ENCODE results near the gene NSUN3. TPM values are rescaled to one million over a fixed set of nuclear protein-coding genes. Genes with fewer than 3 reads are reported as not detected.

The NSUN3 gene
- polyA plus RNA-seq, 1 donor from 2014 or later, result 8.7 TPM

DNA sequence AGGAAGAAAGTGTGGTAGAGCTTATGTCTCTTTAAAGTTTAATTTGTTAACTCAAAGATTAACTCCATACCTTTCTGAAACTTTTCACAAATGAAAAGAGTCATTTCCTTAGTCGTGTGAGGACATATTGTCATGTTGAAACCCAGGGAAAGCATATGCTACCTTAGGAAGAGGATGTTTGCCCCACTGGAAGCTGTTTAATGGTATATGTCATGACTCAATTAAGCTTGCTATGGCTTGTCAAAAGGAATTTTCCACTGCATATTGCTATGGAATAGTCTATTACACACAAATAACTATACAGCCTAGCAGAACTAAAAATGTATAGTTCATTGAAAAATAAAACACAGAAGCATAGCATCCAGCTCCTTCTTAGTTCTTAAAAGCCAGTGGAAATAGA is 69.9 kb downstream of the NSUN3 start:
- no peak overlapping the region for H3K27ac Mint-ChIP-seq
- peaks cover 8% of the 10 kb centered on the region for H3K36me3 Mint-ChIP-seq
- H3K9me3 Mint-ChIP-seq, result peaks cover 0 to 4% (median 0%) of the 10 kb centered on the region in 3 donors
- H3K4me1 Mint-ChIP-seq, result peaks cover 0 to 2% (median 0%) of the 10 kb centered on the region in 3 donors
- no peaks in the 10 kb centered on the region for H3K27me3 Mint-ChIP-seq
- H3K4me3 Mint-ChIP-seq, result no peak overlapping the region

DNA sequence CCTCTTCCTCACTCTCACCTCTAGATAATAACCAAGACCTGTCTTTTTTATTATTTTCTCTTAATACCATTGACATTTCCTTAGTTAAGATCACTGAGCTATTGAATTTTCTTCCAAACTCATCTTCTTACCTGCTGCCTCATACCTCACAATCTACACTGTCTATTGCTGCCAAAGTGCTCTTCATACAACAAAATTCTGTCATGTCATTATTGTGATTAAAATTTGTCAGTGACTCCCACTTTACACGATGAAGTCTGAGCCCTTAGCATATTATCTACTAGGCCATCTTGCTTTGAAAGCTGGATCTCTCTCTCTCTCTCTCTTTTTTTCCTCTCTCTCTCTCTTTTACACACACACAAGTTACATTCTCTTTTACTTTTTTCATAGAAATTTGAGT is 73.3 kb downstream of the NSUN3 start:
- no peaks in the 10 kb centered on the region for H3K27me3 Mint-ChIP-seq
- H3K9me3 Mint-ChIP-seq, result peaks cover 0 to 4% (median 0%) of the 10 kb centered on the region in 3 donors
- peaks cover 0 to 2% (median 0%) of the 10 kb centered on the region in 3 donors for H3K4me1 Mint-ChIP-seq
- peak overlapping the region in 1 of 3 donors; percentile 27 for H3K27ac Mint-ChIP-seq
- no peak overlapping the region for H3K4me3 Mint-ChIP-seq
- peaks cover 2% of the 10 kb centered on the region for H3K36me3 Mint-ChIP-seq

DNA sequence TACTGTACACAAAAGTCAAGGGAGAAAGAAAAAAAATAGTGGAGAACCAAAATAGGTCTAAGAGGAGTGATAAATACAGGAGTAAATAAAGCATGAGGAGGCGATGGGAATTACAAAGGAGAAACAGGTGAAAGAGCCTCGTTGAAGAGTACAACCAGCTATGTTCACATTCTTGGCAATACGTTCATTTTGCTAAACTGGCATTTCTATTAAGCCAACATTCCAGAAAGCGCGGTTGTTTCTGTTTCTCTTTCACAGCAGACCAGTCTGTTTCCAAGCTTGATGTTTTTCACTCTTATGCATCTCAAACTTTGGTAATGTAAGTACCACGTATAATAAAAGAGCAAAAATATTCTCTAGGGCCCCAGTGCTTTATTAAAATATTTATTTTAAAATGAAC is 74.5 kb downstream of the NSUN3 start:
- Mint-ChIP-seq H3K9me3 (peaks cover 0 to 4% (median 0%) of the 10 kb centered on the region in 3 donors), H3K4me3 (no peak overlapping the region), H3K27ac (no peak overlapping the region), H3K36me3 (peaks cover 2% of the 10 kb centered on the region), H3K4me1 (peaks cover 0 to 2% (median 0%) of the 10 kb centered on the region in 3 donors), H3K27me3 (no peaks in the 10 kb centered on the region)

DNA sequence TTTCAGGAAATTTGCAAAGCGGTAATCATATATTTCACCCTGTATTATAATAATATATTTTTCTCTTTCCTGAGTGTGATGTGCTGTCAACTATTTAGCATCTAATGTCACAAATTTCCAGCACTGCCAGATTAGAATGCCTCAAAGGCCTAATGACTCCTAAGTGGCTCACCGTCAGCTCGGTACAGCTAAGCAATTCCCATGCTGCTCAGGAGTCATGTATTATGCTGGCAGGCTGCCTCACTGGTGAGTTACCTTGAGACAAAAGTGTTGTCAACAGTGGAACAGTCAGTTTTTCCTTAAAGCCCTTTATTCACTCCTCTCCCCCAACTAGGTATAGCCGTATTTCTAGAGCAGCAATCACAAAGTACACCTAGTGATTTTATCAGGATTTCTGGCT is 83.6 kb downstream of the NSUN3 start:
- Mint-ChIP-seq H3K4me3 (no peak overlapping the region), H3K9me3 (no peaks in the 10 kb centered on the region), H3K4me1 (no peaks in the 10 kb centered on the region), H3K27ac (no peak overlapping the region), H3K36me3 (no peaks in the 10 kb centered on the region), H3K27me3 (no peaks in the 10 kb centered on the region)

DNA sequence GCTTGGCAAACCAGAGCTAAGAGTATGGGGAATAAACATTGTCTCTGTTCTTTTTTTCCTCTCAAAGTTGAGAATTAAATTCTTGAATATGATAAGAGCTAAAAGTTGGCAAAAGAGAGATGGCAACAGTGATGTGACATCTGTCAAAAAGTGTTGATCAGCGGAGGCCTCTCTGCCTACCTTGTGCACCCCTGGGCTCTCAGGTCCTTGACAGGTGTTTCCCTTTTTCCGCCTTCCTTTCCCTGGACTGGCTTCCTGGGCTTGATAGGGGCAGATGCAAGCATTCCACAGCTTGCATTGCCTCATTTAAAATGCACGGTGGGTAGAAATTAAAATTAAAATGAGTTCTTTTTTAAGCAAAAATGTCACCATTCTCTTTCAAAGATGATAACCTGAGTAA is 84.2 kb downstream of the NSUN3 start:
- H3K27ac Mint-ChIP-seq, result no peak overlapping the region
- H3K27me3 Mint-ChIP-seq, result no peaks in the 10 kb centered on the region
- H3K9me3 Mint-ChIP-seq, result no peaks in the 10 kb centered on the region
- no peaks in the 10 kb centered on the region for H3K36me3 Mint-ChIP-seq
- H3K4me3 Mint-ChIP-seq, result no peak overlapping the region
- no peaks in the 10 kb centered on the region for H3K4me1 Mint-ChIP-seq

DNA sequence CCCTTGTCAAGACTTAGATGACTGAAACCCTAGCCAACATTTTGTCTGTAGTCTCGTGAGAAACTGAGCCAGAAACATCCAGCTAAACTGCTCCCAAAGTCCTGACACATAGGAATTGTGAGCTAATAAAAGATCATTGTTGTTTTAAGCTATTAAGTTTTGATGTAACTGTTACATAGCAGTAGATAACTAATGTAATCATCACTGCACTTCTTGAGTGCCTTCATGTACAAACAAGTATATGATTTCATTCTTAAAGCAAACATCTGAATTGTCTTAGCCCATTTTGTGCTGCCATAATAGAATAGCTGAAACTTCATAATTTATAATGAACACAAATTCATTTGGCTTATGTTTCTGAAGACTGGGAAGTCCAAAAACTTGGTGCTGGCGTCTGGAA is 87.3 kb downstream of the NSUN3 start:
- no peak overlapping the region for H3K27ac Mint-ChIP-seq
- peaks cover 0 to 2% (median 0%) of the 10 kb centered on the region in 3 donors for H3K9me3 Mint-ChIP-seq
- no peaks in the 10 kb centered on the region for H3K4me1 Mint-ChIP-seq
- H3K27me3 Mint-ChIP-seq, result no peaks in the 10 kb centered on the region
- no peaks in the 10 kb centered on the region for H3K36me3 Mint-ChIP-seq
- H3K4me3 Mint-ChIP-seq, result no peak overlapping the region

DNA sequence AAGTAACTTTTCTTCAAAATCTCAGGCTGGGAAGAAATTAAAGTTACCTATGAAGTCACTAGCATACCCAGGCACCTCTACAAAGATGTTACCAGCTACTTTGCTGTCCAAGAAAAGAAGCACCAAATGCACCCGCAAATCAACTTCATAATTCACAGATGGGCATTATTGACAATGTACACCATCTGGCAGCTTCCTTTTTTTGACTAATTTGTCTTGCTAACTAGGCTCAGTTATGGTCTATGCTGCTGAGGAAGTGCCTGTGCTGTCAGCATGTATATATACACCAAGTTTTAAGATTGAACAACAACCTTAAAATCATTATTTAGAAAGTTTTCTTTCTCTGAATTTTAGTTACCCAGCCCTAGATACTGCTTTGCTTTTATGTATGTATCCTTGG is 93.8 kb downstream of the NSUN3 start:
- Mint-ChIP-seq H3K27me3 (no peaks in the 10 kb centered on the region), H3K4me1 (no peaks in the 10 kb centered on the region), H3K9me3 (peaks cover 0 to 2% (median 0%) of the 10 kb centered on the region in 3 donors), H3K36me3 (no peaks in the 10 kb centered on the region), H3K27ac (no peak overlapping the region), H3K4me3 (no peak overlapping the region)

DNA sequence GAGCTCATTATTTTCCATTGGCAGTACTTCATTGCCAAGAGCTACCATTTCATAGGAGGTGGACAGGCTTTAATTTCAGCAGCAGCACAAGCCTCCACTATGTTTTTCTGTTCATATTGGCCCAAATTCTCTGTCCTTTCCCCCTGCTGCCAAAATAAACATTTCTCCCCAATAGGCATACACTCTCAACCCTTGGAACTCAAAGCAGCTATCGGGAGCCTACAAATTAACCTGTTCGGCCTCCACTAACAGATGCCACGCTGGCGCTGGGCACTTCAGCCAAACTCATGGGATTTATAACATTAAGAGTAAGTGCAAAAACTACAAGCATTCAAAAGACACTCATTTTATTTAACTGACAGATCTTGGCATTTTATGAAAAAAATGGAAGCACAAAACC is 95.7 kb downstream of the NSUN3 start:
- no peaks in the 10 kb centered on the region for H3K36me3 Mint-ChIP-seq
- no peak overlapping the region for H3K27ac Mint-ChIP-seq
- no peak overlapping the region for H3K4me3 Mint-ChIP-seq
- no peaks in the 10 kb centered on the region for H3K4me1 Mint-ChIP-seq
- H3K9me3 Mint-ChIP-seq, result no peaks in the 10 kb centered on the region
- H3K27me3 Mint-ChIP-seq, result no peaks in the 10 kb centered on the region

DNA sequence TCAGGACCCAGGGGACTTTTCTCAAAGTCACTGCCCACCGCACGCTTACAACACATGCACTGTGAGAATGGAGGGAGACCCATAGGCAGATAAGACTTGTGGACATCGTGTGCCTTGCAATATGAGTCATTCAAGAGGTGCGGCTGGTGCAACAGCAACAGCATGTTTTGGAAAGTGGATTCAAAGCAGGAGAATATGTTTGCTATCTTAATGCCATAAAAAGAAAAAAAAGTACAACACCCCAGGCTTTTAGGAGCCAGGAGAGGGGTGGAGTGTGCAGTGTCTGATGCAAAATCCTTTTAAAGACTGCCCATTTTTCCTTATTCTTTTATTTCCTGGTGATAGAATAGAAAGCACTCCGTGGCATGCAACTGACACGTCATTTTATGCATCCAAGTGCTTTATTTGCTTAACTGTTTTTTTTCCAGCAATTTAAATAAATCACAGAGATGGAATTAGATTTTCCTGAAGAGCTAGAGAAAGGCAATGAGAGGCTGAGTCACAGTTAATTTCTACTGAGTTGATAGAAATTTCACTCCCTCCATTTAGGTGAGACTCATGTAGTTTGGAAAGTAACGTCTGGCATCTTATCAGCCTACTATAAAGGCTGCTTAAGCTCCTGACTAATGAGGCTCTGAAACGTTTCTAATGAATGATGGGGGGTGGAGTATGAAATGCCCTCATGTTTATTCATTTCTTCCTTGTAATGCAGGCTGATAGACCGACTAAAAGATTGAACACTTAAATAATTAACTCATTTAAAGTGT is 96.4 kb downstream of the NSUN3 start:
- Mint-ChIP-seq H3K27me3 (no peaks in the 10 kb centered on the region), H3K4me1 (no peaks in the 10 kb centered on the region), H3K4me3 (no peak overlapping the region), H3K9me3 (peaks cover 0 to 2% (median 0%) of the 10 kb centered on the region in 3 donors), H3K36me3 (no peaks in the 10 kb centered on the region), H3K27ac (no peak overlapping the region)

DNA sequence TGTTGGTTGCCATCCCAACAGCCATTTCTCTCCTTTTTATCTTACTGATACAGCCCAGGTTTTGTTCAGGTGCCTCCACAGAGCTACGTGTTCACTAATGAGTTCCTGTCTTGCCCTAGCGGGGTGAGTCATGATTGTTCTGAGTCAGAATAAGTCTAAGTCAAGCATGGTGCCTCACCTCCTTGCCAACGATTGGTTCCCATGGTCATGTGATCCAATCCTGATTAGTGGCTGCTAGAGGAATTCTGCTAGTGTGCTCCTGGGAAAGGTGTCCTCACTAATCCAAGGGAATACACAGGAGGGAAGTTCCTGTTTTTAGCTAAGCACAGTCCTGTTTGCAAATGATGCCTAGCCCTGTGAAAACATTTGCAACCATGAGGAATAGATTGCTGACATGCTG is 99.8 kb downstream of the NSUN3 start:
- Mint-ChIP-seq H3K4me3 (no peak overlapping the region), H3K36me3 (no peaks in the 10 kb centered on the region), H3K4me1 (no peaks in the 10 kb centered on the region), H3K27me3 (no peaks in the 10 kb centered on the region), H3K27ac (no peak overlapping the region), H3K9me3 (peaks cover 0 to 4% (median 0%) of the 10 kb centered on the region in 3 donors)

DNA sequence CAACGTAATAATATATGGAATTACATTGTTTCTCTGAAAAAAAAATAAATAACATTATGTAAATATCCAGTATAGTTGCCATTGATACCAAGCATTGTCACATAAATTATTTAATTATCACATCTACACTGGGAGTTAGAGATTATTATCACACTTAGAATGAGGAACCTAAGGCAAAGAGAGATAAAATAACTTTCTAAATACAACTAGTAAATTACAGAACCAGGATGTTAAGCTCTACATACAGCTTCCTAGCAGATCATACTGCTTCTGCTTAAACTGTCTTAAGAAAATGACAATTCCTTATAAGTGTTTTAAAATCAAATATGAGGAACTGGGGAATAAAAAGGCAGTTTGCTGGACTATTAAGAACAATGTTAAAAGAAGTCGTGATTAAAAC is 104.5 kb downstream of the NSUN3 start:
- Mint-ChIP-seq H3K27ac (no peak overlapping the region), H3K27me3 (no peaks in the 10 kb centered on the region), H3K4me3 (no peak overlapping the region), H3K9me3 (peaks cover 0 to 4% (median 0%) of the 10 kb centered on the region in 3 donors), H3K36me3 (no peaks in the 10 kb centered on the region), H3K4me1 (no peaks in the 10 kb centered on the region)

DNA sequence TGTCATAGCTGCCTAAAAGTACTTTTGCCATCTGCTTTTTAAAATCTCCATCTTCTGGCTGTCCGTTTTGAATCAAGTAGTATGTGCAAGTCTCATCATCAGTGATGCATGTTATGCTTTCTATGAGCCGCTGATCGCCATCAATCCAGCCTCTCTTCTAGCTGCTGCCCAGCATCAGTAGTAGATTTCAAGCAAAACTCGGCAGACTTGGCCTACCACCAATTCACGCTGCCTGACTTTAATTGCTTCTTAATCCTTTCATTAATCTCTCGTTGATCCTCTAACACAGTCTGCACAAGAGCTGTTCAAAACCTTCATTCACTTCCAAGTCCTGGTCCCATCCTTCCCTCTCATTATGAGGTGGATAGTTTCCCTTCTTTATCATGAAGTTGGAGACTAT is 104.9 kb downstream of the NSUN3 start:
- peaks cover 0 to 4% (median 0%) of the 10 kb centered on the region in 3 donors for H3K9me3 Mint-ChIP-seq
- no peaks in the 10 kb centered on the region for H3K36me3 Mint-ChIP-seq
- H3K27ac Mint-ChIP-seq, result no peak overlapping the region
- no peak overlapping the region for H3K4me3 Mint-ChIP-seq
- no peaks in the 10 kb centered on the region for H3K4me1 Mint-ChIP-seq
- H3K27me3 Mint-ChIP-seq, result no peaks in the 10 kb centered on the region

DNA sequence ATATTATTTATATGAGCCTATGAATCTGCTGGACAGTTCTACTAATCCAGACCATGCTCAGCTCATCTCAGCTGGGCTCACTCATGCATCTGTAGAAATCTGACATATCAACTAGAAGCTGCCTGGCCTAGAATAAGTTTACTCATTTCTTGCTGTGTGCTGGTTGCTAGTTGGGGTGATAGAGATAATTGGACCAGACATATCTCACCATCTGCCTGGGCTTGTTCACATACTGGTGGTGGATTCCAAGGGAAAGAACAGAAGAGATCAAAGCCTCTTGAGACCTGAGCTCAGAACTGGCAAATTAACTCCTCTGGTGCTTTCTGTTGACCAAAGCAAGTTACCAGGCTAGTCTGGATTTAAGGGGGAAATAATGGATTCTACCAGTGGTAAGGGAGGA is 109.1 kb downstream of the NSUN3 start:
- H3K9me3 Mint-ChIP-seq, result no peaks in the 10 kb centered on the region
- no peaks in the 10 kb centered on the region for H3K36me3 Mint-ChIP-seq
- H3K27ac Mint-ChIP-seq, result no peak overlapping the region
- peaks cover 0 to 3% (median 0%) of the 10 kb centered on the region in 3 donors for H3K4me1 Mint-ChIP-seq
- H3K27me3 Mint-ChIP-seq, result peaks cover 1% of the 10 kb centered on the region
- H3K4me3 Mint-ChIP-seq, result no peak overlapping the region

DNA sequence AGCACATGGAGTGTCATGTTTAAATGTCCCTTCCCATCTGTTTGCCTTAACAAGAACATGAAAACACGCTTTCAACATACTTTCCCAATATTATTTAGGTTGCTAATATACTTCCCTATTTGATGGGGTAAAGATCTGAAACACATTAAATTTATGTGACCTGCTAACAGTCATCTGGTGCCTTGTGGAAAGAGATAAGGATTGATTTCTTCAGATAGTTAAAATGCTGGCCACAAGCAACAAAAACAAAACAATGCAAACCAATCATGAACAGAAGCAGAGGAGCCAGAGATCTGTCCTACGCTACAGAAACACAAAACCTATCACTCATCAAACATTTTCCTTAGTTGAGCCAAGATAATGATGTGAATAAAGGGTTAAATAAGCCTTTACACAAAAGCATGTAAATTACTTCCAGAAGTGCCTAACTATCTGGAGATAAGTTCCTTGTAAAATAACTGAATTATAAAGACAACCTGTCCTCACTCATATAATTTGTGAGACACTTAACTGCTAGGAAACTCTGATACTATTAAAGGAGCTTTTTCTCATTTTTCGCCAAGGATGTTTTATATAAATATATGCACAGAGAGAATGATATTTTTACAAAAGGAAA is 109.9 kb downstream of the NSUN3 start:
- no peak overlapping the region for H3K27ac Mint-ChIP-seq
- H3K36me3 Mint-ChIP-seq, result no peaks in the 10 kb centered on the region
- peaks cover 0 to 3% (median 0%) of the 10 kb centered on the region in 3 donors for H3K4me1 Mint-ChIP-seq
- H3K27me3 Mint-ChIP-seq, result peaks cover 1% of the 10 kb centered on the region
- no peak overlapping the region for H3K4me3 Mint-ChIP-seq
- no peaks in the 10 kb centered on the region for H3K9me3 Mint-ChIP-seq

DNA sequence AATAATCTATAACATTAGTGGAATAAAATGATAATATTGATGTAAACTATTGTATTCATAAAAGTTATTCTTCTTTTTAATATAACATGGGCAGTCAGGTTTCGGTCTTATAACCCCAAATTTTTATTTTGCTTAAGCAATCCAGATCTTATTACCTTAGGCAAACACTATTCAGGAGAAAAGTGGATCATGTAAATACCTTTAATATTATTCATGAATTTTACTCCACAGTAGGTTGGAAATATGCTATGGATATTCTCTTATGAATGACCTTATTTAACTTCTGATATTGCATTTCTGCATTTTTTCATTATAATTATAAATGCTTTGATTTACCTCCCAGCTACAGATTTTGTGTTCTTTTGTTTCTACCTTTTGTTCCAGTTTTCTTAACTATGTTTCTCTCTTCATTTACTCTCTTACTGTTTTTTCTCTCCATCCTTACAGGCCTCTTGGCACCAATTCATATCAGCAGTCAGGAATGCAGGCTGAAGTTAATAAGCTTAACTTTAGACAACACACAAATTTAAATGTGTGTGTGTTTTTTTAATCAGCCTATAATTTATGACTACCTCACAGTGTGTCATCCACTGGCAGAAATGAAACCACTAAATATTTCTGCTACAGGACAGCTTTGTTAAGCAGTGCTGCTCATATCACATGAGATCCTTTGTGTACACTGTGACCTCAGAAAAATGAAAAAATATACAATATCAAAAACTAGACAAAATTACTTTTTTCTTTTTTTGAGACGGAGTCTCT is 111.0 kb downstream of the NSUN3 start:
- peaks cover 1% of the 10 kb centered on the region for H3K27me3 Mint-ChIP-seq
- no peaks in the 10 kb centered on the region for H3K36me3 Mint-ChIP-seq
- no peaks in the 10 kb centered on the region for H3K9me3 Mint-ChIP-seq
- peaks cover 0 to 3% (median 0%) of the 10 kb centered on the region in 3 donors for H3K4me1 Mint-ChIP-seq
- no peak overlapping the region for H3K27ac Mint-ChIP-seq
- H3K4me3 Mint-ChIP-seq, result no peak overlapping the region
